DMS153 (cell line): ENCODE measurements around the gene ITGA2B.
"Not testable (repeated sequence)": the region's sequence is repeated elsewhere in the genome, so short reads cannot be mapped to it uniquely, and the experiment has no call there.

Experiments used
- DNase-seq: peaks from one replicate; lab custom pipeline; 2025; lab: John Stamatoyannopoulos, UW

The ITGA2B gene

DNA sequence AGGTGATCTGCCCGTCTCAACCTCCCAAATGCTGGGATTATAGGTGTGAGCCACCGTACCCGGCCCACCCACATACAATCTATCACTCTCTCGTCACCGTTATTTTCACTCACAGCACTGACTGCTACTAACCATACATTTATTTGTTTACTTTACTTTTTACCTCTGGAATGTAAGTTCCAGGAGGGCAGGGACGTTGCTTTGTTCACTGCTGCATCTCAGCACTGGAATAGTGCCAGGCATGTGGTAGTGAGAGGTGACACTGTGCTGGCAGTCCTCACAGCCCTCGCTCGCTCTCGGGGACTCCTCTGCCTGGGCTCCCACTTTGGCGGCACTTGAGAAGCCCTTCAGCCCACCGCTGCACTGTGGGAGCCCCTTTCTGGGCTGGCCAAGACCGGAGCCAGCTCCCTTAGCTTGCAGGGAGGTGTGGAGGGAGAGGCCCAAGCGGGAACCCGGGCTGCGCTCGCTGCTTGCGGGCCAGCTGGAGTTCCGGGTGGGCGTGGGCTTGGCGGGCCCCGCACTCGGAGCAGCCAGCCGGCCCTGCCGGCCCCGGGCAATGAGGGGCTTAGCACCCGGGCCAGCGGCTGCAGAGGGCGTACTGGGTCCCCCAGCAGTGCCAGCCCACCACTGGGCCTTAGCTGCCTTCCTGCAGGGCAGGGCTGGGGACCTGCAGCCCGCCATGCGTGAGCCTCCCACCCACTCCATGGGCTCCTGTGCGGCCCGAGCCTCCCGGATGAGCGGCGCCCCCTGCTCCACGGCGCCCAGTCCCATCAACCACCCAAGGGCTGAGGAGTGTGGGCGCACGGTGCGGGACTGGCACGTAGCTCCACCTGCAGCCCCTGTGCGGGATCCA, 20.8 kb downstream of the ITGA2B start:
- not testable (repeated sequence) for DNase-seq

DNA sequence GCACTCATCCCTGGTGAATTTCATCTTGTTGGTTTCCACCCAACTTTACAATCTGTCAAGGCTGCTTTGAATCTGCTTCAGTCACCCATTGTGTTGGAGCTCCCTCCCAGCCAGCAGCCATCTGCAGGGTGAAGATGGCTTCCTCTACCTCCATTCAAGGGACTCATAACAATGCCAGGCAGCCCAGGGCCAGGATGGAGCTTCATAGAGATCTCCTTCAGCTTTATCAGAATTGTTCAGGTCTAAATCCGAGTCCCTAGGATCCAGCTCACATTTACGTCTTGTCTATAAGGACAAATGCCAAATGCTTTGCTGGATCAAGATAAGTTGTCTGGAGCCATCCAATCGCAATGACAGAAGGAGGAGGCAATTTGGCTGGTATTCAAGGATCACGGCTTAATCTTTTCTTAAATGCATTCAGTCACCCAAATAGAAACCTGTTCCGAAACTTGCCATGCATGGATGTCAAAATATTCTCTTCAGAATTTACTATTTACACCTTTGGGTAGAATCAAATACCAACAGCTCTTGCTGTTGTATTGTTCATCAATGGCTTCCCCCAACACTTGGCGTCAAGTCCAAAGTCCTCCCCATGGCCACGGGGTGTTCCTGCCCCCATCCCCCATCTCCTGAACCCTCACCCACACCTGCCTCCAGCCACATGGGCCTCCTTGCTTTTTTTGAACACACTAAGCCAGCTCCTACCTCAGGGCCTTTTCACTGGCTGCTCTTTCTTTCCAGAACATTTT, 22.0 kb downstream of the ITGA2B start:
- no peak for DNase-seq

DNA sequence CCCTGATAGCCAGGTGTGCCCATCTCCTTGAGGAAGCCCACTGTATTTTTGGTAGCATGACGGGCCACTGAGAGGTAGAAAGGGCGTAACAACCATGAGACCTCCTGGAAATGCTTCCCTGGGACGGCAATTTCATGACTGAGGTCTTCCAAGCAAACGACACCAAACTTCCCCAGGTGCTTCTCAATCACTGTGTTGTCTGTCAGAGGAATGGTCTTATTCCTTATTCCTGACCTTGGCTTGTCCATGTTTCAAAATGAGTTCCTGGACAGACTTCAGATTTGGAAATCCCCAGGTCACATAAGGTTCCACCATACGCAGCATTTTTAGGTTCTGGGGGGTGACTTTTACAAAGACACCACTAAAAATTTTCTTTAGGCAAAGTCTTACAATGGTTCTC, 24.4 kb downstream of the ITGA2B start:
- DNase-seq = not testable (repeated sequence)

DNA sequence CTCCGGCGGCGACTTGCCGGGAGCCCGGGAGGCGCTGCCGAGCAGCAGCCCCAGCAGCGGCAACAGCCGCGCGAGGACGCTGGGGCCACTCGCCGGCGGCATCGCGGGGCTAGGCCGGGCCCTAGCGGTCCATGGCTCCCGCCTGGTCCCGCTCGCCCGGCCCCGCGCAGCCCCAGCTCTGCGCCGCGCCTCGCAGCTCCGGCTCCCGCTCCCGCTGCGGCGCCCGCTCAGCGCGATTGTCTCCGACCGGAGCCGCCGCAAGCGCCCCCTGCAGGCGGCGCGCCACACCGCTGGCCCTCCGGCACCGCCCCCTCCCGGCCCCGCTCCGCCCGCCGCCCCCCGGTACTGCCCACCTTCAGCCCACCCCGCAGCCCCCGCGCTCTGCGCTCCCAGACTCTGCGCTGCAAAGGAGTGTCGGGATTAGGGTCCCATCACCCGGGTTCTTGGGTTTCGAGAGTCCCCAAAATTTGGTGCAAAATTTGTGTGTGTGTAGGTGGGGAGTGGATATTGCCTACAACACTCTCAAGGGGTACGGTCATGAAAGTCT, 25.8 kb downstream of the ITGA2B start, which contains the start of gene FAM171A2:
Gene FAM171A2, minus strand, starts transcription at position 241 of the 547 bp plus-strand sequence. Its CDS starts 139 bp downstream, at position 102.
- no peak for DNase-seq

DNA sequence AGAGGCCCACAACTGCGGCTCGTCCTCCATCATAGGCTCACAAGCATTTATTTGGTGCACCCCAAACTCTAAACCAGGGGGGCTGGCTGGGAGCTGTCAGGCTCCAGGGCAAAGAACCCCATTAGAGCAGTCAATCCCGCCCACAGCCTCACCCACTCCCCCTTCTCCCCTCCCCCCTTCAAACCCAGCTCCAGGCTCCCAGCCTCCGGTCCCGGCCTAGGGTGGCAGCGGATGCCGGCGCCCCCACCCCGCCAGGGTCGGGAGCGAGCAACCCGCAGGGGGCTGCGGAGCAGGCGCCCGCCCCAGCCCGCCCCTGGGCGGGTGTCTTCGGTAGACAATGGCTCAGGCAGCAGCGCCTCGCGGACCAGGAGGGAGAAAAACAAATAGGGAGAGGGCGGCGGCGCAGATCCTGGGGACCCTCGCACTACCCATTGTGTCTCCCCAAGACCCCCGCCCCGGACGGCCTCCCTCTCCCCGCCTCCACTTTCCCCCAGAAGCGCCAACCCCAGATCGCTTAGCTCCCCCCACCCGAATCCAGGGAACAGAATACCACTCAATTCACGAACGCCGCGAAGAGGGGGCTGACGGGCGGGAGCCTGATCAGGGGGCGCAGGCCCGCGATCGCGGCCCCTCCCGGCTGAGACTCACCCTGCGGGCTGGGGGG, 26.4 kb downstream of the ITGA2B start:
- no peak for DNase-seq

DNA sequence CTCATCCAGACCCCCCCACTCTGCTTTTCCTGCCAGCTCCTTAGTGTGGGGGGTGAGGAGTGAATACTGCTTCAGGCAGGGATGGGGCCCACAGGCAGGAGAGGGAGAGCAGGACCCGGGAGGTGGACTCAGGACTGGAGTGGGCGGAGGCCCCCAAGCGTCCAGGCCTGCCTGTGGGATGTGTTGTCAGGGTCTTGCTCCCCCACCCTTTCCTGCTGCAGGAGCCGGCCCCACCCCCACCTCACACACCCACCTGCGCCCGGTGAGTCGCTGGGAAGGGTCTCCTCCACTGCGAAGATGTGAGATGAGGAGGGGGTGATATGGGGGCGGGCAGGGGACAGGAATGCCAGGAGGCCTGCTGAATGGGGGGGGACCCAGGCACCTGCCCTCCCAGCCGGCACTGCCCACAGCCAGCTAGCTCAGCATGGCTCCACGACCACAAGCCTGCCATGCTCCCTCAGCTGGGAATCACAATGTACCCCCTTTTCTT, 26.9 kb downstream of the ITGA2B start:
- DNase-seq = no peak

DNA sequence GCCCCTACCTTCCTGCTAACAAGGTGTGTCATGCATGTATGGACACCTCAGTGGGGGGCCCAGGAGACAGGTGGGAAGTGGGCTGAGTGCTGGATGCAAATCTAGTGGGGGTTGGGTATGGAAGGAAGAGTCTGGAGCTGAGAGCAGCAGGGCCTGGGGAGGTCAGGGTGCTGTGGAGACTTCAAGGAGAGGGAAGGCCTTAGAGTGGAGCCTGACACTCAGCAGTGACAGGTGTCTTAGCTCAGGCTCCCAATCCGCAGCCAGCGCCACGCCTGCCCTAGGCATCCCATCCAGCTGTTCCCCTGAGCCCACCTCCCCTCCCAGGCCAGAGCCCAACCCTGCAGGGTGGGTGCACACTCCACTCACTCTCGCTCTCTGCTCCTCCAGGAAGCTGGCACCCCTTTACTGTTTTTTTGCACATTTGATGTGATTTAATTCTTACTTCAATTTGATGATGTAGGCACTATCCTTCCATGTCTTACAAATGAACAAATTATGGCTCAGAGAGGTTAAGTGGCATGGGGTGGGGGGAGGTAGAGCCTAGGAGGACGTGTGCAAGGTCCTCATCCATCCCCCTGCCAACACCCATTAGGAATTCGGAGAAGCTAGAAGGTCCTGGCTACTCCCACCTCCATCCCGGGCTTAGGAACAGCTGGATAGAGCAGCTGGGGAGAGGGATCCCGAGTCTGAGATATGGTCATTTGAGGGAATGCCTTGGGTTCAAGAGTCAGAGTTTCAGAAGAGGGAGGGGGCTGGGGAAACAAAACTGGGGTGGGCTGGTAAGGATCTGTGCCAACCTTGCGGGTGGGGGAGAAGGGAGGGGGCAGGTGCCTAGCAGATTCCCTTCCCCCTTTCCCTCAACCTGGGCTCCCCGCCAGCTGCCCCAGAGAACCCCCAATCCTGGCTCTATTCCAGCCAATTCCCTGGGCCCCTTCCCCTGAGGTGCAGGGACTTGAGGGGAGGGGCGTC, 27.9 kb downstream of the ITGA2B start:
- DNase-seq = no peak

DNA sequence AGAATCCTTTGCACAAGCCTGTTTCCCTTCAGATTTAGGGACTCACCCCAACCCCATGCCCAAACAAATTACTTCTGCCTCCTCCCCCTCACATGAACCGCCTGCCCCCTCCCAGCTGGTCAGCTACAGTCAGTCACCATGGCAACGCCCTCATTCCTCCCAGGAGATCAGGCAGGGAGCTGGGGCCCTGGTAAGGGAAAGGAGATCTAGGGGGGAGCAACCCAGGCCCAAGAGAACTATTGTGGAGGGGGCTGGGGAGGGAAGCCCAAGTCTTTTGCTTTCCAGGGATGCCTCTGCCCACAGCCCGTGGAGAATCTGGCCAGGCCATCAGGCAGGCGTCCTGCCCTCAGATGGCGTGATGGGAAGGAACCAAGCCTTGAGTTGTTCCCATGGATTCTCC, 28.6 kb downstream of the ITGA2B start:
- DNase-seq = no peak

DNA sequence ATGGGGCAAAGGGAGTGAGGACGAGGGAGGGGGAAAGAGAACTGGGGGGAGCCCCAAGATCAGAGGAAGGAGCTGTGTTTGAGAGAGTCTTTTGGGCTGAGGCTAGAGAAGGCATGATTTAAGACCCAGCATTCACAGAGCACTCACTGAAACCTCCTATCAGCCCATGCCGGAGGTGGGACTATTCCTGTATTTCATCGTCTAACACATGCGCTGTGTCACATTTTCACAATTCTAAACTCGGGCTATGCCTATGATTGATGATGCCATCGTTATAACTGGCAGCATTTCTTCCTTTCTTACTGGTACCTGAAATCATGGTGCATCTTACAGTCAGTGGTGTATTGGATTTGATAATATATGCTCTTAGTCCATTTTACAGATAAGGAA, 29.3 kb downstream of the ITGA2B start:
- DNase-seq = no peak

DNA sequence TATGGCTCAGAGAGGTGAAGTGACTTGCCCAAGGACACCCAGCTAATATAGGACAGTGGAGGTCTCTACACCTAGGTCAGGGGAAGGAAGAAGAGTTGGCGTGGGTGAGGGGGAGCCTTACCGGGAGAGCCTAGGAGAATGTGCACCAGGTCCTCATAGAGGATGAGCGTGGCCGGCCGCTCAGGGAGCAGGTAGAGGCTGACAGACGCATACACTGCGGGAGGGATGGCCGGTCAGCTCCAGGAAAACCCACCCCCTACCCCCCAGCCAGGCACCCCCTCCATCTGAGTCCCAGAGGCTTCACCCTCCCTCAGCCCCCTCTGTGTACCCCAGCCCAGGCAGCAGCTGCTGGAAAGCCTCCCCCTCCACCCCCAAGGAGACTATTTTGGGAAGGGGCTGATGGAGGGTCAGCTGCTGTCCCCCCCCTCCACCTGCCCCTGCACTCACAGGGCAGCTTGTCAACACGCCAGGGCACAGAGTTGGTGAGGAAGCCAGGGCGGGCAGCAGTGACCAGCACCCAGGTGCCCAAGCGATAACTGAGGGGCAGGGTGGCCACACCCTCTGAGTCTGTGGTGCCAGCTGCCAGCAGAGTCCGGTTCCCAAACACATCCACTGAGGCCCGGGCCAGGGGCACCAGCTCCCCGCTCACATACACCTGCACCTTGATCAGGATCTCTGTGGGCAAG, 29.8 kb downstream of the ITGA2B start:
- DNase-seq = no peak

DNA sequence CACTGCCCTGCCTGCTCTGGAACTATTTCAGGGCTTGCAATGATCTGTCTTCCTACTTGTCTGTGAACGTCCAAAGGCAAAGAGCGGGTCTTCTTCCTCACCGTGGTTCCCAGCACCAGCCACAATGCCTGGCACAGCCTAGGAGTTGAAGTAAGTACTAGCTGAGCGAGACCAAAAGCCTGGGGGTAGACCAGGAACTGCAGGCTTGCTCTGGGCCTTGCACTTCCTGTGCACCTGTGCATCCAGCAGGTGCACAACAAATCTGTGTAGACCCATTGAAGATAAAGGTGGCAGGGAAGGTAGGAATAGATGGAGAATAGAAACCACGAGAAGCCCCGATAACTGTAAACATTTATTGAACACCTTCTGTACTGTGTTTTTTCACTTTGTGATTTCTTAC, 30.4 kb downstream of the ITGA2B start:
- no peak for DNase-seq

DNA sequence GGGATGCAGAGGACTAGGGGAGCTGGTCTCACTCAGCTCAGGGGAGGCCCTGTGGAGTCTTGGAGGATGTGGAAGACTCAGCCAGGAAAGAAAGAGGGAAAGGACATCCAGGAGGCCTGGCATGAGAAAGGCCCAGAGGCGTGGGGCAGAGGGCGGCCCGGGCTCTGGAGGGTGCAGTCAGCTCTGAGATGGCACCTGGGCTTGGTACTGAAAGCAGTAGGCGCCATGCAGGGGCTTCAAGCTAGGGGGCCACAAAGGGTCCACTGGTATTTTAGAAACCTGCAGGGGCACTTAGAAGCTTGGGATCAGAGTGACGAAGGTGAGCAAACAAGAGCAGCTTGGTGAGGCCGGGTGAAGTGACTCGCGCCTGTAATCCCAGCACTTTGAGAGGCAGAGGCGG, 31.4 kb downstream of the ITGA2B start:
- DNase-seq = no peak

DNA sequence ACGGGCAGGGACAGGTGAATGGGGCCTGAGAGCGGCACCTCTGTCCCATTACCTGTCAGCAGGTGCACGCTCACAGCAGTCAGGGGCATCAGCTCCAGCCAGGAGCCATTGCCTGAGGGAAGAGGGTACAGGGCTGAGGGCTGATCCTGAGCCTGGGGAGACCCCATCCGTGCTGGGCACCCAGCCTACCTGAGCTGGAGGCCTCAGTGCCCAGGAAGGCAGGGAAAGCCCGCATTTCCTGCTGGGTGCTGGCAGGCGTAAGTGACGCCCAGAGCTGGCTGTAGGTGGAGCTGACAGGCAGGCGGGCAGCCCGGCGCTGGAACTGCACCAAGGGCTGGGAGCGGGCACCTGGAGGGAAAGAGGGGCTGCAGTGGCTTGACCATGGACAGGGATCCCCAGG, 33.2 kb downstream of the ITGA2B start:
- DNase-seq = no peak

DNA sequence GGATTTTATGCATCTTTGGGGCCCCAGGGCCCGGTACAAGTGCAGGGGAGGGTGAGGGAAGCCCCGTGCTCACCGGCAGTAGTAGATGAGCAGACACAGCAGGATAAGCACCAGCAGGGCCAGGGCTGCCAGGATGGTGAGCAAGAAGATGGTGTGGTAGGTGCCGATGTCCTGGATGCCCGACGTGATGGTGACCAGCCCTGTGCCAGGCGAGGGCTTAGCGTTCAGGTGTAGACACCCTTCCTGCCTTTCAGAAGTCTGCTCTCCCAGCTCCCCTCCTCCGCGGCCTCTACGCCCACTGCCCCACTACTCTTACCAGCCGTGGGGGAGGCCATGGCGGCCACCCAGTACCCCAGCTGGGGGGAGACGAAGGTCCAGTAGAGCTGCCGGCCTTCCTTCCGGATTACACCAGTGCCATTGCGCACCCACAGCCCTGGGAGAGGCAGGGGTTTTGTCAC, 33.8 kb downstream of the ITGA2B start:
- DNase-seq = no peak

DNA sequence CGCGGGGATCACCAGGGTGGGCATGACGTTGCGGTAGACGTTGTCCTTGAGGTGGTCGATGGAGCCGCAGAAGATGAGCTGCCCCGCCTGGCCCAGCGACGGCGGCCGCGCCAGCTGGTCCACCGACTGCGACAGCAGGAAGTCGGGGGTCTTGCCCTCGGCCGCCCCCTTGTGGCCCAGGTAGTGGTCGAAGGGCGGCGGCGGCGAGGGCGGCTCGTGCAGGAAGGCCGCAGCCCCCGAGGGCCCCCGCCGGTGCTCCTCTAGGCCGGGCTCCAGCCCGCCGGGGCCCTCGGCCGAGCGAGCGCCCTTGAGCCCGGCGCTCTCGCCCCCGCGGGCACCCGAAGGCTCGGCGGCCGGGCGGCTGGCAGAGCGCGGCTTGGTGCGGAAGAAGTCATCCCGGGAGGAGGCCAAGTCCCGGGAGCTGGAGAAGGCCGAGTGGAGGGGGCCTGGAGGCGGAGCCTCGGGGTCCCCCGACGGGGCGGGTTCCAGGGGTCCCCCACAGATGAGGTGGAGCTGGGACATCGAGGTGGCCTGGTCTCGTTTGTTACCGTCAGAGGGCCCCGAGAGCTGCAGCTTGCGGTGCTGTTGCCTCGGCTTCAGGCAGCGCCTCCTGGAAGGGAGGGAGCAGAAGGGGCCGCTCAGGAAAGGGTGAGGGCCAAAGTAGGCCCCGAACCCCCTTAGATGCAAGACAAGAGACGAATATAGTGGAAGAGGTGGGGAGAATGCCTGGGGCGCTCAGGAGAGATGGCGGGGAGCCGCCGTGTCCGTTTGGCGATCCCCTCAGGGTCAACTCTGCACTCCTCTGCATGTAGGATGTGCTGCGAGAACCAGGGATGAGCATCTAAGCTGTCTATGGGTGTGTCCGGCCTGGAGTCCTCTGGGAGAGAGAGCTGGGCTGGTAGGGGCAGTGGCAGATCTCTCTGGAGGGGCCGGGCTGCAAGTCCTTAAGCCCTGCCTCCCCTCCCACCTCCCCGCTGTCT, 34.6 kb downstream of the ITGA2B start:
- DNase-seq = no peak

DNA sequence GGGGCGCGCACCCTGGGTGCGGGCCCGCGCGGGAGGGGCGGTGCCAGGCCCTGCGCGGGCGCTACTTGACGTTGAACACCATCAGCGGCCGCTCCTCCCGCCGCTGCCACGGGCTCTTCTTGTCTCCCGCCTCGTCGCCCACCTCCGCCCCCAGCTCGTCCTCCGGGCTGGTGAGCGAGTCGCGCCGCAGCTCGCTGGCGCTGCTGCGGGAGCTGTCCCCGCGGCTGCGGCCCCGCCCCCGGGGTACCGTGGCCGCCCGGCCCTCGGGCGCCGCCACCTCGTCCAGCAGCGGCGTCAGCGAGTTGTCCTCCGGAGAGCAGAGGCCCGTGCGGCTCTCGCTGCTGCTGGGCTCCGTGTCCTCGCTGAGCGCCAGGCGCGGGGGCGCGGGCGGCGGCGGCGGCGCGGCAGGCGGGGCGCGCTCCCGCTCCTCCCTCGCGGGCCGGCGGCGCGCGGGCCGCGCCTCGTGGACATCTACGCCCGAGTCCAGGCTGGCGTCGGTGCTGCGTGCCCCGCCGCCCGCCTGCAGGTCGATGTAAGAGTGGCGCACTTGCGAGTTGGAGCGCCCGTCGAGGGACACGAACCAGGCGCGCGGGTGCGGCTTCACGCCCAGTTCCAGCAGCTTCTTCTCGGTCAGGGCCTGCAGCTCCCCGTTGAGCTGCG, 35.6 kb downstream of the ITGA2B start:
- DNase-seq = no peak

DNA sequence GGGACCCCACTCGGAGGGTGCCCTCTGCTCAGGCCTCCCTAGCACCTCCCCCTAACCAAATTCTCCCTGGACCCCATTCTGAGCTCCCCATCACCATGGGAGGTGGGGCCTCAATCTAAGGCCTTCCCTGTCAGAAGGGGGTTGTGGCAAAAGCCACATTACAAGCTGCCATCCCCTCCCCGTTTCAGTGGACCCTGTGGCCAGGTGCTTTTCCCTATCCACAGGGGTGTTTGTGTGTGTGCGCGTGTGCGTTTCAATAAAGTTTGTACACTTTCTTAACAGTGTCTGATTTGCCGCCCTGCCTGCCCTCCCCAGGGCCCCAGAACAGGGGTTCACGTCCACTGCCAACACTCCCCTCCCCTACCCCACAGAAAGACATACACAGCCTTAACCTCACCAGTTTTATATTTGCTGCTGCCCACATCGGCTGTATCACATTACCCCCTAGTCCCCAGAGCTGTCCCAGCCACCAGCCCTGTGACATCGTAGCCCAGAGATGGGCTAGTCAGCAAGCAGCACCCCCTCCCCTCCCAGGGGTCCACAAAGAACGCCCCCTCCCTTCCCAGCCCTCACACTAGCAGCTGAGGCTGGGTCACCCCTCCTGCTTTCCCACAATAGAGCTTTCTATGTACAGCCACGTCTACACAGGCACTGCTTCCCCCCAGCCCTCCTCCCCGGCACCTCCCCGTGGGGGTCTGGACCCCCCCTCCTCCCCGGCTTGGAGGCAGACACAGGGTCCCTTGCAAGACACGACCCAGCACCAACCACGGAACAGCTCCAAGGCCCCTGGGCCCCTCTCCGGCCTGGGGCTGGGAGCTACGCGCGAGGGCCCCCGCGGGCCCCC, 36.4 kb downstream of the ITGA2B start:
- DNase-seq = no peak
